Calu3 (cell line): ENCODE results near the gene OTOP2. TPM values are rescaled to one million over a fixed set of nuclear protein-coding genes. Genes with fewer than 3 reads are reported as not detected.

Experiments used
- BruUV-seq: library from RNA; stranded (reverse); fragments of 400-500 nt; replicated peaks from 2 replicates; lab custom pipeline; 2021; lab: Mats Ljungman, UMichigan
- CTCF ChIA-PET: fragments of 300-600 bp; sonication (Branson Sonifier 250); formaldehyde crosslinking; loops from one replicate; lab custom pipeline; 2022; ENCODE audit warnings: antibody characterized with exemption; lab: Charles Lee
- DNase-seq: peaks from one replicate; pipeline ENCODE4 v3.0.0; 2022
- H3K27ac Mint-ChIP-seq: one replicate; pipeline ENCODE4 v1.8.0; 2022; ENCODE audit warnings: mixed read lengths; ENCODE audit not compliant: unreplicated experiment
- H3K27me3 Mint-ChIP-seq: one replicate; pipeline ENCODE4 v1.8.0; 2022; ENCODE audit warnings: mixed read lengths; ENCODE audit not compliant: unreplicated experiment
- H3K36me3 Mint-ChIP-seq: one replicate; pipeline ENCODE4 v1.8.0; 2022; ENCODE audit warnings: mild to moderate bottlenecking, moderate library complexity, mixed read lengths; ENCODE audit not compliant: insufficient read depth, unreplicated experiment
- H3K4me1 Mint-ChIP-seq: one replicate; pipeline ENCODE4 v1.8.0; 2022; ENCODE audit warnings: mild to moderate bottlenecking, low read depth, mixed read lengths; ENCODE audit not compliant: unreplicated experiment
- H3K4me3 Mint-ChIP-seq: one replicate; pipeline ENCODE4 v1.8.0; 2022; ENCODE audit warnings: mild to moderate bottlenecking, low read depth, moderate library complexity, mixed read lengths; ENCODE audit not compliant: unreplicated experiment
- H3K9me3 Mint-ChIP-seq: one replicate; pipeline ENCODE4 v1.8.0; 2022; ENCODE audit warnings: low read depth, mixed read lengths; ENCODE audit not compliant: unreplicated experiment
- CTCF ChIP-seq: fragments of 200-600 bp; IDR thresholded peaks from one replicate; pipeline ENCODE4 v1.8.0; 2022; ENCODE audit warnings: antibody characterized with exemption; ENCODE audit not compliant: unreplicated experiment
- intact Hi-C: fragments of 100-400 bp; cut with micrococcal nuclease; formaldehyde crosslinking; loops from one replicate; pipeline ENCODE4 v1.10.0; 2022; ENCODE audit not compliant: unreplicated experiment
- total RNA-seq: library from RNA; stranded (reverse); gene quantifications from 2 replicates; pipeline ENCODE4 v1.2.3, GENCODE V29; 2022

OTOP2 gene
- total RNA-seq, 1 experiment from 2014 or later, result not detected

- Mint-ChIP-seq H3K27me3 (peaks cover 63% of the 10 kb centered on the region), H3K4me3 (no peak overlapping the region), H3K4me1 (no peaks in the 10 kb centered on the region), H3K9me3 (no peaks in the 10 kb centered on the region), H3K27ac (no peak overlapping the region), H3K36me3 (peaks cover 3% of the 10 kb centered on the region)
- no TSS peak for BruUV-seq
- DNase-seq, result peak; percentile 58
- intact Hi-C loops, result no loop called here
- CTCF ChIA-PET, result interaction anchor here (0.6 kb wide), 2 partner anchors 55 to 71 kb away, joined by 3 read pairs; no protein-coding TSS in a partner anchor
- TF ChIP-seq CTCF, result peak; percentile 30
These were observed 4.4 kb upstream of the OTOP2 start for GRCh38 chr17:74919440-74920305.

GRCh38 chr17:74920306-74920620, 3.8 kb upstream of the OTOP2 start:
- no peak for TF ChIP-seq CTCF
- Mint-ChIP-seq H3K36me3 (peaks cover 3% of the 10 kb centered on the region), H3K27me3 (peaks cover 69% of the 10 kb centered on the region), H3K27ac (no peak overlapping the region), H3K9me3 (no peaks in the 10 kb centered on the region), H3K4me3 (no peak overlapping the region), H3K4me1 (no peaks in the 10 kb centered on the region)
- DNase-seq, result no peak
- no TSS peak for BruUV-seq
- intact Hi-C loops, result no loop called here
- CTCF ChIA-PET, result no interaction called here

- intact Hi-C loops, result no loop called here
- Mint-ChIP-seq H3K27me3 (peaks cover 72% of the 10 kb centered on the region), H3K36me3 (peaks cover 3% of the 10 kb centered on the region), H3K4me1 (no peaks in the 10 kb centered on the region), H3K4me3 (no peak overlapping the region), H3K9me3 (no peaks in the 10 kb centered on the region), H3K27ac (no peak overlapping the region)
- no TSS peak for BruUV-seq
- TF ChIP-seq CTCF, result no peak
- DNase-seq, result peak; percentile 42
- CTCF ChIA-PET, result no interaction called here
These were observed 3.4 kb upstream of the OTOP2 start for GRCh38 chr17:74920642-74921025.

- TF ChIP-seq CTCF, result no peak
- no TSS peak for BruUV-seq
- H3K4me1 Mint-ChIP-seq, result no peaks in the 10 kb centered on the region
- peaks cover 3% of the 10 kb centered on the region for H3K36me3 Mint-ChIP-seq
- H3K27ac Mint-ChIP-seq, result no peak overlapping the region
- no peak overlapping the region for H3K4me3 Mint-ChIP-seq
- H3K27me3 Mint-ChIP-seq, result peaks cover 75% of the 10 kb centered on the region
- no peaks in the 10 kb centered on the region for H3K9me3 Mint-ChIP-seq
- intact Hi-C loops, result no loop called here
- no peak for DNase-seq
- CTCF ChIA-PET, result interaction anchor here (1.3 kb wide), 1 partner anchor 48 kb away, joined by 3 read pairs; the partner anchor contains the start of gene FDXR
These were observed 2.9 kb upstream of the OTOP2 start for GRCh38 chr17:74921026-74921681.
